NCI-H2196 (cell line): Measurements from ENCODE around the gene FOLR2.
"Not testable (repeated sequence)": the region's sequence is repeated elsewhere in the genome, so short reads cannot be mapped to it uniquely, and the experiment has no call there.

Source experiments
- DNase-seq: peaks from one replicate; lab custom pipeline; 2025; ENCODE audit not compliant: unreplicated experiment; lab: John Stamatoyannopoulos, UW

The FOLR2 gene

GRCh38 chr11:72204886-72205285 lies 11.7 kb upstream of the FOLR2 start:
- no peak for DNase-seq

GRCh38 chr11:72206794-72207193 lies 9.8 kb upstream of the FOLR2 start:
- DNase-seq = not testable (repeated sequence)

GRCh38 chr11:72208281-72208680 lies 8.3 kb upstream of the FOLR2 start:
- no peak for DNase-seq

- no peak for DNase-seq
These were observed 7.5 kb upstream of the FOLR2 start for GRCh38 chr11:72209101-72209500.

GRCh38 chr11:72217841-72218240 lies 1.2 kb downstream of the FOLR2 start:
- no peak for DNase-seq

GRCh38 chr11:72218251-72218745 lies 1.7 kb downstream of the FOLR2 start:
- DNase-seq = no peak

GRCh38 chr11:72220696-72221363 lies 4.2 kb downstream of the FOLR2 start:
- DNase-seq = no peak

GRCh38 chr11:72221386-72222075 lies 4.9 kb downstream of the FOLR2 start:
- DNase-seq = no peak

GRCh38 chr11:72222106-72222891 lies 5.7 kb downstream of the FOLR2 start:
- DNase-seq = no peak

- DNase-seq = peak; percentile 92
These were observed 6.5 kb downstream of the FOLR2 start for GRCh38 chr11:72222907-72223614.

- DNase-seq = peak; percentile 91
These were observed 7.3 kb downstream of the FOLR2 start for GRCh38 chr11:72223615-72224563.

GRCh38 chr11:72224564-72225410 lies 8.2 kb downstream of the FOLR2 start, which contains the start of gene INPPL1:
Gene INPPL1 (plus strand): TSS chr11:72224767. CDS start chr11:72224985, 218 bp downstream.
- no peak for DNase-seq

- DNase-seq = no peak
These were observed 8.9 kb downstream of the FOLR2 start for GRCh38 chr11:72225411-72225951.

GRCh38 chr11:72226701-72227100 lies 10.1 kb downstream of the FOLR2 start:
- DNase-seq = no peak

GRCh38 chr11:72227316-72228228 lies 11.0 kb downstream of the FOLR2 start:
- DNase-seq = peak; percentile 94

GRCh38 chr11:72228229-72228843 lies 11.7 kb downstream of the FOLR2 start:
- peak; percentile 49 for DNase-seq

GRCh38 chr11:72228844-72229231 lies 12.2 kb downstream of the FOLR2 start:
- no peak for DNase-seq
